Naive B cell (primary cell): ENCODE data around the gene CYTL1. TPM values are rescaled to one million over a fixed set of nuclear protein-coding genes. Genes with fewer than 3 reads are reported as not detected.

ENCODE experiments used
- ATAC-seq, 2 donors: fragments of 150-1000 bp; cut with Tn5 transposase; 2 replicates each; pipeline ENCODE4 v1.10.0; 2021; ENCODE audit warnings: low read depth in 2 of 2, mild to moderate bottlenecking in 2 of 2, moderate library complexity in 2 of 2
- DNase-seq: peaks from one replicate; pipeline ENCODE4 v3.0.0; 2022
- H3K27ac Mint-ChIP-seq, 6 donors: one replicate each; pipeline ENCODE4 v1.8.0; 2020 to 2022; ENCODE audit warnings: mild to moderate bottlenecking in 6 of 6, mixed read lengths in 6 of 6, moderate library complexity in 5 of 6, inconsistent platforms in 2 of 6
- H3K27me3 Mint-ChIP-seq, 3 donors: one replicate each; pipeline ENCODE4 v1.8.0; 2021 to 2022; ENCODE audit warnings: mixed read lengths in 3 of 3, mild to moderate bottlenecking in 1 of 3
- H3K36me3 Mint-ChIP-seq, 2 donors: one replicate each; pipeline ENCODE4 v1.8.0; 2020 to 2022; ENCODE audit warnings: mixed read lengths in 2 of 2, inconsistent platforms in 1 of 2, mild to moderate bottlenecking in 1 of 2
- H3K4me1 Mint-ChIP-seq, 3 donors: one replicate each; pipeline ENCODE4 v1.8.0; 2020 to 2022; ENCODE audit warnings: mixed read lengths in 3 of 3, inconsistent platforms in 1 of 3, mild to moderate bottlenecking in 1 of 3, moderate library complexity in 1 of 3
- H3K4me3 Mint-ChIP-seq, 8 donors: one replicate each; pipeline ENCODE4 v1.8.0; 2020 to 2022; ENCODE audit warnings: mild to moderate bottlenecking in 8 of 8, mixed read lengths in 8 of 8, moderate library complexity in 8 of 8, inconsistent platforms in 2 of 8
- H3K9me3 Mint-ChIP-seq, 7 donors: one replicate each; pipeline ENCODE4 v1.8.0; 2020 to 2022; ENCODE audit warnings: mixed read lengths in 7 of 7, mild to moderate bottlenecking in 5 of 7, inconsistent platforms in 2 of 7, moderate library complexity in 1 of 7
- polyA plus RNA-seq, 6 donors: library from polyadenylated mRNA; unstranded; fragments of 300-500 nt; fragmentation: Illumina TruSeq; gene quantifications; one replicate each; pipeline ENCODE4 v1.2.3, GENCODE V29; 2021; ENCODE audit warnings: low read depth in 6 of 6

CYTL1 gene
- polyA plus RNA-seq, 6 donors from 2014 or later: not detected

GRCh38 chr4:5029447-5029846 lies 10.2 kb upstream of the CYTL1 start:
- peaks cover 0 to 5% of the 10 kb centered on the region in 2 donors for H3K36me3 Mint-ChIP-seq
- ATAC-seq (no peak), DNase-seq (no peak)
- peaks cover 0 to 5% (median 0%) of the 10 kb centered on the region in 3 donors for H3K27me3 Mint-ChIP-seq
- no peaks in the 10 kb centered on the region for H3K9me3 Mint-ChIP-seq
- no peak overlapping the region for H3K27ac Mint-ChIP-seq
- no peak overlapping the region for H3K4me3 Mint-ChIP-seq
- H3K4me1 Mint-ChIP-seq: peaks cover 10 to 15% (median 13%) of the 10 kb centered on the region in 3 donors

DNA sequence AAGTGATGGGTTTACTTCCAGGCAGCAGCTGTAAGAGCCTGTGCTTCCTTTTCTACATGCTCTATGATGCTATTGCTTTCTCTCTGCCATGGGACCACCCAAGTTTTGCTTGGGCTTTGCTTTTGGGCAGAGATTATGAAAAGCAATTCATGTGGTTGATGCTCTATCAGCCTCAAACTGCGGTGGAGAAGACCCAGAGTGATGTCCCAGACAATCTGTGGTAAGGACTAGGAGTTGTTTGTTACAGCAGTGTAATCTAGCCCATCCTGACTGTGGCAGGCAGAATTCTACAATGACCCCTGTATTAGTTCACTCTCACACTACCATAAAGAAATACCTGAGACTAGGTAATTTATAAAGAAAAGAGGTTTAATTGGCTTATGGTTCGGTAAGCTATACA lies 9.2 kb upstream of the CYTL1 start:
- Mint-ChIP-seq H3K36me3 (peaks cover 0 to 5% of the 10 kb centered on the region in 2 donors), H3K9me3 (peaks cover 0 to 4% (median 0%) of the 10 kb centered on the region in 7 donors), H3K27ac (no peak overlapping the region), H3K27me3 (peaks cover 0 to 5% (median 0%) of the 10 kb centered on the region in 3 donors), H3K4me3 (no peak overlapping the region), H3K4me1 (peaks cover 4 to 7% (median 6%) of the 10 kb centered on the region in 3 donors)
- ATAC-seq (no peak), DNase-seq (no peak)

- peaks cover 0 to 8% (median 4%) of the 10 kb centered on the region in 7 donors for H3K9me3 Mint-ChIP-seq
- H3K27me3 Mint-ChIP-seq: peaks cover 0 to 5% (median 0%) of the 10 kb centered on the region in 3 donors
- H3K27ac Mint-ChIP-seq: no peak overlapping the region
- DNase-seq (no peak), ATAC-seq (no peak)
- H3K36me3 Mint-ChIP-seq: peaks cover 0 to 5% of the 10 kb centered on the region in 2 donors
- no peaks in the 10 kb centered on the region for H3K4me1 Mint-ChIP-seq
- H3K4me3 Mint-ChIP-seq: no peak overlapping the region
Measured at GRCh38 chr4:5027346-5027745, 8.1 kb upstream of the CYTL1 start.

GRCh38 chr4:5026371-5026770 lies 7.1 kb upstream of the CYTL1 start:
- H3K4me1 Mint-ChIP-seq: no peaks in the 10 kb centered on the region
- H3K4me3 Mint-ChIP-seq: no peak overlapping the region
- H3K27me3 Mint-ChIP-seq: peaks cover 0 to 5% (median 0%) of the 10 kb centered on the region in 3 donors
- H3K27ac Mint-ChIP-seq: no peak overlapping the region
- peaks cover 0 to 8% (median 4%) of the 10 kb centered on the region in 7 donors for H3K9me3 Mint-ChIP-seq
- no peak for DNase-seq
- ATAC-seq: no peak
- peaks cover 0 to 5% of the 10 kb centered on the region in 2 donors for H3K36me3 Mint-ChIP-seq

GRCh38 chr4:5024673-5025072 lies 5.4 kb upstream of the CYTL1 start:
- DNase-seq: no peak
- Mint-ChIP-seq H3K27me3 (peaks cover 0 to 10% (median under 1%) of the 10 kb centered on the region in 3 donors), H3K9me3 (peaks cover 0 to 8% (median 4%) of the 10 kb centered on the region in 7 donors), H3K4me3 (no peak overlapping the region), H3K4me1 (peaks cover 0 to under 1% (median 0%) of the 10 kb centered on the region in 3 donors), H3K36me3 (peaks cover 0 to 5% of the 10 kb centered on the region in 2 donors), H3K27ac (no peak overlapping the region)
- ATAC-seq: no peak

DNA sequence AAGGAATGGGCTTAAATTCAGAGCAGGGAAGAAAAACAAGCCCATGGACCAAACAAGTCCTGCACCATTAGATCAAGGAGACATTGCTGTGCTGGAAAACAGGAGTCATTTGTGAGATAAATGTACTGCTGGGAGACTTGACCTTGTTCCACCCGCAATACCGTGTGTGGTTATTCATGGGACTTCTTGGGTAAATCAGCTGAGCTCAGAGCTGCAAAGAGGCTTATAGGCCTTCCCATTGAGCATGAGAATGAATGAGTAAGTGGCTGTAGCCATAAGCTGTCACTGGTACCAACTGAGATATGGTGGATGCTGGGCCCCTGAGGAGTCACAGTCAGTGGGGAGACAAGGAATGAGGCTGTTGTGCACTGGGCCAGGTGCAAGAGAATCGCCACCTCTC lies 2.3 kb upstream of the CYTL1 start:
- DNase-seq (no peak), ATAC-seq (no peak)
- Mint-ChIP-seq H3K27ac (no peak overlapping the region), H3K9me3 (peaks cover 0 to 8% (median 4%) of the 10 kb centered on the region in 7 donors), H3K4me1 (peaks cover 0 to 8% (median 4%) of the 10 kb centered on the region in 3 donors), H3K4me3 (no peak overlapping the region), H3K27me3 (peaks cover 12 to 27% (median 23%) of the 10 kb centered on the region in 3 donors), H3K36me3 (no peaks in the 10 kb centered on the region)

DNA sequence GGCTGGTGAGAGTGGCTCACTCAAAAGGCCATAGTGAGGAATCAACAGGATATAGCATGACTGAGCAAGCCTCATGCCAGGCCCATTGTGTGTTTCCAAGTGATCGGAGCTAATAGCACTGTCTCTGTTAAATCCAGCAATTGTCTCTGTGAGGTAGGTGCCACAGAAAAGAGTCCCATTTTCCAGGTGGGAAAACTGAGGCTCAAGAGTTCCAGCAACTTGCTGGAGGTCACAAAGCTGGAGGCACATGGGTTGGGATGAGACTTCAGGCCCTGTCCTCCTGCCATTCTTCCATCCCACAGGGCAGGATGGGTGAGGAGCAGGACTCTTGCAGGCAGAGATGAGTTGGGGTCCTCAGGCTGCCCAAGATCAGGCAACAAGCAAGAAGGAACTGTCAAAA lies 1.1 kb upstream of the CYTL1 start:
- peaks cover 0 to 8% (median 4%) of the 10 kb centered on the region in 3 donors for H3K4me1 Mint-ChIP-seq
- peaks cover 17 to 35% (median 31%) of the 10 kb centered on the region in 3 donors for H3K27me3 Mint-ChIP-seq
- no peak overlapping the region for H3K4me3 Mint-ChIP-seq
- peaks cover 0 to 8% (median 4%) of the 10 kb centered on the region in 7 donors for H3K9me3 Mint-ChIP-seq
- H3K27ac Mint-ChIP-seq: no peak overlapping the region
- H3K36me3 Mint-ChIP-seq: no peaks in the 10 kb centered on the region
- DNase-seq (no peak), ATAC-seq (no peak)

GRCh38 chr4:5019796-5020195 lies 538 bp upstream of the CYTL1 start:
- Mint-ChIP-seq H3K4me1 (peaks cover 0 to 8% (median 4%) of the 10 kb centered on the region in 3 donors), H3K9me3 (peaks cover 0 to 8% (median 4%) of the 10 kb centered on the region in 7 donors), H3K4me3 (peak overlapping the region in 2 of 8 donors; percentile 5 to 21), H3K27ac (peak overlapping the region in 1 of 6 donors; percentile 33), H3K27me3 (peaks cover 17 to 38% (median 33%) of the 10 kb centered on the region in 3 donors), H3K36me3 (no peaks in the 10 kb centered on the region)
- ATAC-seq (no peak), DNase-seq (no peak)

- Mint-ChIP-seq H3K36me3 (no peaks in the 10 kb centered on the region), H3K9me3 (peaks cover 0 to 5% (median 2%) of the 10 kb centered on the region in 7 donors), H3K4me3 (peak overlapping the region in 1 of 8 donors; percentile 44), H3K4me1 (peaks cover 0 to 8% (median 4%) of the 10 kb centered on the region in 3 donors), H3K27ac (no peak overlapping the region), H3K27me3 (peaks cover 21 to 47% (median 34%) of the 10 kb centered on the region in 3 donors)
- ATAC-seq (no peak), DNase-seq (no peak)
Measured at GRCh38 chr4:5018603-5019002, 655 bp downstream of the CYTL1 start.

DNA sequence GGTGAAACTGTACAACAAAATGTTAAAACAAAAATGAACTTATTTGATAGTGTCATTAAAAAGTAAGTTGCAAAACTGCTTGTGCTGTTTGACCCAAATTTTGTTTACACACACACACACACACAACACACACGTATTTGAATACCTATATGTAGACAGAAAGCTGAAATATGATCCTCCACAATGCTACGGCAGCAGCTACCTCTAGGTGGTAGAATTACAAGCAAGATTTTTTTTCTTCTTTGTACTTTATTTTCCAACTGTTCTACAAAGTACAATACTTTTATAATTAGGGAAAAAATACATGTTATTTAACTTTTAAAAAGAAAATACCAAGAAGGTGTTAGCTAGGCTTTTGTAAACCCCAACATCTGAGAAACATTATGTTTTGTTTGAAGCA lies 1.2 kb downstream of the CYTL1 start:
- H3K27ac Mint-ChIP-seq: no peak overlapping the region
- H3K27me3 Mint-ChIP-seq: peaks cover 21 to 52% (median 39%) of the 10 kb centered on the region in 3 donors
- peaks cover 0 to 5% (median 2%) of the 10 kb centered on the region in 7 donors for H3K9me3 Mint-ChIP-seq
- DNase-seq (no peak), ATAC-seq (no peak)
- H3K36me3 Mint-ChIP-seq: no peaks in the 10 kb centered on the region
- peaks cover 0 to 8% (median 4%) of the 10 kb centered on the region in 3 donors for H3K4me1 Mint-ChIP-seq
- no peak overlapping the region for H3K4me3 Mint-ChIP-seq

DNA sequence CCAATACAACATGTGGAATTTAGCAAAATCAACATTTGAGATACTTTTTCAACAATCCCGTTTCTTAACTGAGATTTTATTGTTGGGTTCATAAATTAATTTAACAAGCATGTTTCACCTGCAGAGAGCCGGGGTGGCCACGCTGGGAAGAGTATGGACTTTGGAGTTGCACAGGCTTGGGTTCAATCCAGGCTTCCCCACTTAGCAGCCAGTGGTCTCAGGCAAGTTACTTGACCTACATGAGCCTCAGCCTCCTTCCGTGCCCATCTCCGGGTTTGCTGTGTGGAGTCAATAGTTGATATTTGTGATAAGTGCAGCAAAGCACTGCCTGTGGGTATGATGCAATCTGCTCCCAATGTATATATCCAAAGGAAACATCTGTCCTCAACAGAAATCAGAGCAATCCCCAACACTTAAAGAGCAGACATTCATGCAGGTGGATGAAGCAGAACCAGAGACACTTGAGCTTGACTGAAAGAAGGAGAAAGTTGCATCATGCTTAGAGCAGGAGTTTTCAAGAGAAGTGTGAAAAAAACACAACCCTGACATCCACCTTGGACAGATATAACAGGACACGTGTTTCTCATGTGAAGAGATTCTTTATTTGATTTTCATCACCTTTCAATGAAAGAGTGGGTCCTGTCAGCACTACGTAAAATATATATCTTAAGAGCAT lies 5.1 kb downstream of the CYTL1 start:
- peaks cover 0 to 5% (median 2%) of the 10 kb centered on the region in 3 donors for H3K4me1 Mint-ChIP-seq
- no peak overlapping the region for H3K27ac Mint-ChIP-seq
- H3K4me3 Mint-ChIP-seq: no peak overlapping the region

GRCh38 chr4:5012958-5013357 lies 6.3 kb downstream of the CYTL1 start:
- H3K4me1 Mint-ChIP-seq: no peaks in the 10 kb centered on the region
- no peak overlapping the region for H3K4me3 Mint-ChIP-seq
- H3K27me3 Mint-ChIP-seq: peaks cover 27 to 65% (median 41%) of the 10 kb centered on the region in 3 donors
- DNase-seq: no peak
- ATAC-seq: no peak
- no peak overlapping the region for H3K27ac Mint-ChIP-seq
- H3K36me3 Mint-ChIP-seq: no peaks in the 10 kb centered on the region
- H3K9me3 Mint-ChIP-seq: no peaks in the 10 kb centered on the region

More for the DNA sequence above, 5.1 kb downstream of the CYTL1 start:
- DNase-seq: no peak
- ATAC-seq: no peak
- H3K27me3 Mint-ChIP-seq: peaks cover 33 to 68% (median 43%) of the 10 kb centered on the region in 3 donors
- no peaks in the 10 kb centered on the region for H3K9me3 Mint-ChIP-seq
- no peaks in the 10 kb centered on the region for H3K36me3 Mint-ChIP-seq

GRCh38 chr4:5012244-5012898 lies 6.9 kb downstream of the CYTL1 start:
- ATAC-seq (no peak), DNase-seq (no peak)
- H3K36me3 Mint-ChIP-seq: no peaks in the 10 kb centered on the region
- H3K9me3 Mint-ChIP-seq: no peaks in the 10 kb centered on the region
- H3K4me1 Mint-ChIP-seq: no peaks in the 10 kb centered on the region
- peaks cover 24 to 60% (median 38%) of the 10 kb centered on the region in 3 donors for H3K27me3 Mint-ChIP-seq
- H3K27ac Mint-ChIP-seq: no peak overlapping the region
- H3K4me3 Mint-ChIP-seq: no peak overlapping the region

DNA sequence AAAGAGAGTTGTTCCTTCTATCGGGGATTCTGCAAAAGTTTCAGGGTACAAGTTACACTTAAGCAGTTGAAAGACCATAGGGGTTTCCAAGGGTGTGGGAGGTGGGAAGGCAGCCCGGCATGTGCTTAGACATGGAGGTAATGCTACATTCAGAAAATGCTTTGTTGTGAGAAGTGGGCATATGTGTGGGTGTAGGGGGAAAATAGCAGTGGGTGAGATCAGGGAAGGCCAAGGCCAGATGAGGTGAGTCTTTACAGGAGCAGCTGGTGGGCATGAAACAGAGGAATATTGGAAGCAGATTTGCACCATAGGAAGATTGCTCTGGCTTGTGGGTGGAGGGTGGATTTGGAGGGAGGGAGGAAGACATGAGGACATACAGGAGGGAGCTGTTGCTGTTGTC lies 8.3 kb downstream of the CYTL1 start:
- H3K27me3 Mint-ChIP-seq: peaks cover 25 to 53% (median 32%) of the 10 kb centered on the region in 3 donors
- H3K4me1 Mint-ChIP-seq: no peaks in the 10 kb centered on the region

More for the DNA sequence above, 8.3 kb downstream of the CYTL1 start:
- H3K27ac Mint-ChIP-seq: no peak overlapping the region
- ATAC-seq (no peak), DNase-seq (no peak)
- H3K4me3 Mint-ChIP-seq: no peak overlapping the region
- no peaks in the 10 kb centered on the region for H3K9me3 Mint-ChIP-seq
- H3K36me3 Mint-ChIP-seq: no peaks in the 10 kb centered on the region
